A549 (cell line): ENCODE results near the gene PTPRN2. TPM values are rescaled to one million over a fixed set of nuclear protein-coding genes. Genes with fewer than 3 reads are reported as not detected.
A peak's percentile ranks its signal among the peaks of the same experiment; 100 is the strongest.

Experiments
- ATAC-seq, 2 experiments: fragments of 200-7000 bp in 1 of 2; fragments of >200 bp in 1 of 2; cut with Nextera tagmentation in 1 of 2; cut with Tn5 transposase in 1 of 2; 3 replicates each; pipeline versions ENCODE4 v1.8.0 to v1.9.1; 2018 to 2020; ENCODE audit warnings: mild to moderate bottlenecking in 1 of 2, moderate library complexity in 1 of 2
- CTCF ChIA-PET: fragments of 300-600 bp; sonication (Branson Sonifier 250); formaldehyde crosslinking; extraction: SDS; loops from one replicate; lab custom pipeline; 2021; ENCODE audit warnings: antibody characterized with exemption, inconsistent platforms; lab: Yijun Ruan, JAX
- POLR2A ChIA-PET: fragments of 350-600 bp; formaldehyde crosslinking; extraction: SDS; loops from one replicate; lab custom pipeline; 2021; ENCODE audit warnings: antibody characterized with exemption, inconsistent platforms; lab: Yijun Ruan, JAX
- DNase-seq, 2 experiments: peaks; one replicate each; pipeline versions ENCODE4 v3.0.0 to v3.0.0-alpha.2; 2011 to 2016; ENCODE audit warnings: low read depth in 1 of 2, low spot score in 1 of 2
- FAIRE-seq: peaks from 2 replicates; lab custom pipeline; 2011; peaks lifted over from hg19 to GRCh38; lab: Jason Lieb, UNC
- H3K27ac ChIP-seq, 2 experiments: fragments of >200 bp; sonication (Bioruptor Twin); formaldehyde crosslinking; 3 replicates each; pipeline ENCODE4 v1.5.1; 2016 to 2017
- H3K4me1 ChIP-seq: fragments of >200 bp; sonication (Bioruptor Twin); formaldehyde crosslinking; 3 replicates; pipeline ENCODE4 v1.6.1; 2016
- H3K4me2 ChIP-seq: fragments of >200 bp; sonication (Bioruptor Twin); formaldehyde crosslinking; 3 replicates; pipeline ENCODE4 v1.6.1; 2016
- H3K4me3 ChIP-seq: fragments of >200 bp; sonication (Bioruptor Twin); formaldehyde crosslinking; 3 replicates; pipeline ENCODE4 v1.5.1; 2016
- H3K9me3 ChIP-seq: fragments of >200 bp; sonication (Bioruptor Twin); formaldehyde crosslinking; 3 replicates; pipeline ENCODE4 v1.6.1; 2016
- CEBPB ChIP-seq, 2 experiments: fragments of >200 bp in 1 of 2; sonication (Bioruptor Twin) in 1 of 2; formaldehyde crosslinking in 1 of 2; IDR thresholded peaks; 2 replicates each; pipeline ENCODE4 v1.6.1; 2012 to 2016
- CHD4 ChIP-seq: fragments of 200-600 bp; sonication (generic); IDR thresholded peaks from 2 replicates; pipeline ENCODE4 v1.6.1; 2016; ENCODE audit warnings: antibody characterized with exemption, mild to moderate bottlenecking, borderline replicate concordance
- EP300 ChIP-seq, 2 experiments: fragments of >200 bp; sonication (Bioruptor Twin); formaldehyde crosslinking; IDR thresholded peaks; 2 replicates in 1 of 2; 3 replicates in 1 of 2; pipeline ENCODE4 v1.6.1; 2016 to 2017
- ESRRA ChIP-seq: fragments of 150-350 bp; IDR thresholded peaks from 2 replicates; pipeline ENCODE4 v1.6.1; 2014; ENCODE audit warnings: mild to moderate bottlenecking, low read length, borderline replicate concordance
- FOSB ChIP-seq: fragments of 250-450 bp; sonication (Bioruptor Pico); IDR thresholded peaks from 2 replicates; pipeline ENCODE4 v1.5.0; 2020; ENCODE audit warnings: mild to moderate bottlenecking, moderate library complexity
- FOSL2 ChIP-seq, 2 experiments: fragments of 450-650 bp in 1 of 2; fragments of >200 bp in 1 of 2; sonication (Bioruptor Twin) in 1 of 2; formaldehyde crosslinking; IDR thresholded peaks; 2 replicates each; pipeline versions ENCODE4 v1.5.0 to v1.6.1; 2016 to 2020; ENCODE audit warnings: mild to moderate bottlenecking in 1 of 2, moderate library complexity in 1 of 2
- HDAC2 ChIP-seq: fragments of 200-600 bp; sonication (generic); IDR thresholded peaks from 2 replicates; pipeline ENCODE4 v1.6.1; 2016
- JUN ChIP-seq, 2 experiments: fragments of >200 bp; sonication (Bioruptor Twin); formaldehyde crosslinking; IDR thresholded peaks; 2 replicates in 1 of 2; 3 replicates in 1 of 2; pipeline ENCODE4 v1.6.1; 2016 to 2017
- KDM1A ChIP-seq: fragments of 200-600 bp; sonication (generic); IDR thresholded peaks from 2 replicates; pipeline ENCODE4 v1.6.1; 2016; ENCODE audit warnings: low read depth, mild to moderate bottlenecking
- MAZ ChIP-seq: fragments of 150-350 bp; IDR thresholded peaks from 2 replicates; pipeline ENCODE4 v1.6.1; 2014; ENCODE audit warnings: antibody characterized with exemption, low read depth, low read length, borderline replicate concordance
- MYC ChIP-seq: IDR thresholded peaks from 2 replicates; pipeline ENCODE4 v1.6.1; 2012; ENCODE audit warnings: mild to moderate bottlenecking, inconsistent platforms, low read length, improper control_type of control experiment, borderline replicate concordance
- POLR2AphosphoS2 ChIP-seq: conservative IDR thresholded peaks from 2 replicates; pipeline ENCODE4 v1.6.1; 2012; ENCODE audit warnings: low read length, improper control_type of control experiment, inconsistent platforms
- RCOR1 ChIP-seq: fragments of 150-350 bp; IDR thresholded peaks from 2 replicates; pipeline ENCODE4 v1.6.1; 2014; ENCODE audit warnings: antibody characterized with exemption, low read length, low read depth
- RFX5 ChIP-seq: fragments of 450-650 bp; IDR thresholded peaks from 2 replicates; pipeline ENCODE4 v1.7.1; 2014; ENCODE audit warnings: antibody characterized with exemption, mild to moderate bottlenecking, moderate library complexity
- ZC3H11A ChIP-seq: fragments of 450-650 bp; IDR thresholded peaks from 2 replicates; pipeline ENCODE4 v1.6.1; 2014; ENCODE audit warnings: antibody characterized with exemption, mild to moderate bottlenecking
- ZFP36 ChIP-seq: fragments of 450-650 bp; IDR thresholded peaks from 2 replicates; pipeline ENCODE4 v1.6.1; 2014; ENCODE audit warnings: borderline replicate concordance; ENCODE audit not compliant: partially characterized antibody
- ZNF302 ChIP-seq: fragments of 250-450 bp; sonication (Bioruptor Pico); IDR thresholded peaks from 2 replicates; pipeline ENCODE4 v1.9.0; 2021; ENCODE audit warnings: inconsistent platforms, mild to moderate bottlenecking, moderate library complexity
- WGBS: methylation state at CpG from one replicate; pipeline ENCODE4 v1.1.6; 2017; ENCODE audit errors: missing lambda C conversion rate; 5-methylcytosine and 5-hydroxymethylcytosine counted together
- polyA plus RNA-seq, 4 experiments: library from polyadenylated mRNA; depleted of rRNA in 3 of 4; stranded (reverse); fragments of >200 nt; fragmentation: RNase III in 1 of 4; extraction: RNeasy Plus Mini Kit Qiagen cat#74134 plus additional on column Dnase treatment in 1 of 4; gene quantifications; 2 replicates in 3 of 4; 3 replicates in 1 of 4; pipeline ENCODE4 v1.2.3, GENCODE V29; 2011 to 2017
- TF ChIP-seq, protein P1 (sequence below): fragments of >200 bp; sonication (Bioruptor Twin); formaldehyde crosslinking; IDR thresholded peaks from 3 replicates; pipeline ENCODE4 v1.5.1; 2016
- TF ChIP-seq, protein P2 (sequence below): IDR thresholded peaks from 2 replicates; pipeline ENCODE4 v1.6.1; 2012
- TF ChIP-seq, protein P3 (sequence below): fragments of 250-450 bp; sonication (Bioruptor Pico); IDR thresholded peaks from 2 replicates; pipeline ENCODE4 v1.5.0; 2020; ENCODE audit warnings: low read depth, mild to moderate bottlenecking, moderate library complexity
- TF ChIP-seq, protein P4 (sequence below): fragments of >200 bp; sonication (Bioruptor Twin); formaldehyde crosslinking; IDR thresholded peaks from 3 replicates; pipeline ENCODE4 v1.6.1; 2016
- TF ChIP-seq, protein P5 (sequence below): fragments of 150-350 bp; IDR thresholded peaks from 2 replicates; pipeline ENCODE4 v1.6.1; 2014; ENCODE audit warnings: low read depth, mild to moderate bottlenecking, low read length
- TF ChIP-seq, protein P6 (sequence below): IDR thresholded peaks from 2 replicates; pipeline ENCODE4 v1.6.1; 2012; ENCODE audit warnings: low read depth, borderline replicate concordance
- TF ChIP-seq, protein P7 (sequence below): fragments of >200 bp; sonication (Bioruptor Twin); formaldehyde crosslinking; IDR thresholded peaks from 2 replicates; pipeline ENCODE4 v1.6.1; 2016

PTPRN2 gene
- polyA plus RNA-seq, 2 of the 4 experiments (the other 2 are of a cell fraction) = 0.41 to 1.2 TPM

DNA sequence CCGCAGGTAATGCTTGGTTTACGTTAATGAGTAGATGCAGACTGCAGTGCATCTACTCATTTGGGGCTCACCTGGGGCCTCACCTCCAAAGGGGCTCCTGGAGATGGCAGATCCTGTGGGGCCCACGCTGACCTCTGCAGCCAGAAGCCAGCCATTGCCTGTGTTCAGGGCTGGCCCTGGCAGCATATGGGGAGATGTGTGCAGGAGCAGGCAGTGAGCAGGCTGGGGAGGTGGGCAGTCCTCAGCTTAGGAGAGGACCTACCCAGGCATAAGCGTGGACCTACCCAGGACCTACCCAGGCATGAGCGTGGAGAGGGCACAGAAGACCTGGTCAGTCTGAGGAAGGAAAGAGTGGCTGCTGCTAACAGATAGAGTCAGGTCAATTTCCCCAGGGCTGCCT, 178.5 kb downstream of the PTPRN2 start:
- DNase-seq = no peak
- POLR2A ChIA-PET = no interaction called here
- Histone ChIP-seq H3K4me1 (no peaks in the 10 kb centered on the region), H3K4me3 (no peak overlapping the region), H3K9me3 (no peaks in the 10 kb centered on the region), H3K27ac (no peak overlapping the region), H3K4me2 (no peak overlapping the region)
- FAIRE-seq = no peak
- TF ChIP-seq JUN (IDR thresholded peaks at IDR 0.05) = no peak
- TF ChIP-seq EP300 (IDR thresholded peaks at IDR 0.05) = no peak
- TF ChIP-seq, protein P1, sequence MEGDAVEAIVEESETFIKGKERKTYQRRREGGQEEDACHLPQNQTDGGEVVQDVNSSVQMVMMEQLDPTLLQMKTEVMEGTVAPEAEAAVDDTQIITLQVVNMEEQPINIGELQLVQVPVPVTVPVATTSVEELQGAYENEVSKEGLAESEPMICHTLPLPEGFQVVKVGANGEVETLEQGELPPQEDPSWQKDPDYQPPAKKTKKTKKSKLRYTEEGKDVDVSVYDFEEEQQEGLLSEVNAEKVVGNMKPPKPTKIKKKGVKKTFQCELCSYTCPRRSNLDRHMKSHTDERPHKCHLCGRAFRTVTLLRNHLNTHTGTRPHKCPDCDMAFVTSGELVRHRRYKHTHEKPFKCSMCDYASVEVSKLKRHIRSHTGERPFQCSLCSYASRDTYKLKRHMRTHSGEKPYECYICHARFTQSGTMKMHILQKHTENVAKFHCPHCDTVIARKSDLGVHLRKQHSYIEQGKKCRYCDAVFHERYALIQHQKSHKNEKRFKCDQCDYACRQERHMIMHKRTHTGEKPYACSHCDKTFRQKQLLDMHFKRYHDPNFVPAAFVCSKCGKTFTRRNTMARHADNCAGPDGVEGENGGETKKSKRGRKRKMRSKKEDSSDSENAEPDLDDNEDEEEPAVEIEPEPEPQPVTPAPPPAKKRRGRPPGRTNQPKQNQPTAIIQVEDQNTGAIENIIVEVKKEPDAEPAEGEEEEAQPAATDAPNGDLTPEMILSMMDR = no peak
- TF ChIP-seq, protein P2, sequence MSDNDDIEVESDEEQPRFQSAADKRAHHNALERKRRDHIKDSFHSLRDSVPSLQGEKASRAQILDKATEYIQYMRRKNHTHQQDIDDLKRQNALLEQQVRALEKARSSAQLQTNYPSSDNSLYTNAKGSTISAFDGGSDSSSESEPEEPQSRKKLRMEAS = no peak
- no peak for TF ChIP-seq MAZ
- TF ChIP-seq, protein P3, sequence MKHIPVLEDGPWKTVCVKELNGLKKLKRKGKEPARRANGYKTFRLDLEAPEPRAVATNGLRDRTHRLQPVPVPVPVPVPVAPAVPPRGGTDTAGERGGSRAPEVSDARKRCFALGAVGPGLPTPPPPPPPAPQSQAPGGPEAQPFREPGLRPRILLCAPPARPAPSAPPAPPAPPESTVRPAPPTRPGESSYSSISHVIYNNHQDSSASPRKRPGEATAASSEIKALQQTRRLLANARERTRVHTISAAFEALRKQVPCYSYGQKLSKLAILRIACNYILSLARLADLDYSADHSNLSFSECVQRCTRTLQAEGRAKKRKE (CRISPR knock-in tag) = no peak
- TF ChIP-seq POLR2AphosphoS2 = no peak
- ATAC-seq = peak; percentile 56 to 62; a peak in 3 of 6 replicates
- CTCF ChIA-PET = interaction anchor here (0.6 to 2.6 kb wide), 15 partner anchors 9 to 1439 kb away, joined by 3 to 16 read pairs (median 4); no protein-coding TSS in a partner anchor
- WGBS = 88% methylated on average over 5 of the region's 5 CpGs

DNA sequence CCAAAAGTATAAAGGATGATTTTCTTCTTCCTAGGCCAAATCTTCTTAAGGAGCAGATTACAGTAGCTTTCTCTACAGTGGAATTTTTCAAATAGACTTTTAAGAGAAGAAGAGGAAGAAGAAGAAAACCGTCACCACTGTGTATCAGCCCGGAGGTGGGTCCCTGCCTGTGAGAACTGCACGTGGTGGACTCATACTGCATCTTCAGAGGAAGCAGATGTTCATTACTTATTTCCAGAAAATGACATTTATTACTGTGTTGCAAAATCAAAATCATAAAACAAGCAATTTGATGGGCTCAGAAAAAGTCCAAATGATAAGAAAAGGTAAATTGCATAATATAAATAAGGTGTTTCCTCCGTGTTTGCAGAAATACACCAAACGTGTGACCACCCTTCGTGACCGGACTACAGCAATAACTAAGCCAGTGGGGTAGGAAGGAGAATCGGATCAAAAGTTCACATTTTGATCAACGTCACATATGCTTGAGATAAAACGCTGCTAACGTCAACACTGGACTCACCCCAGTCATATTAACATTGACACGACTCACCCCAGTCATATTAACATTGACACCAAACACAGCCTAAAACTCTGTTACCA, 179.2 kb downstream of the PTPRN2 start:
- H3K4me1 ChIP-seq = no peaks in the 10 kb centered on the region
- WGBS = 57% methylated on average over 12 of the region's 12 CpGs
- H3K27ac ChIP-seq = no peak overlapping the region
- H3K4me2 ChIP-seq = no peak overlapping the region
- POLR2A ChIA-PET = no interaction called here
- DNase-seq (no peak), FAIRE-seq (no peak), ATAC-seq (no peak)
- TF ChIP-seq, protein P4, sequence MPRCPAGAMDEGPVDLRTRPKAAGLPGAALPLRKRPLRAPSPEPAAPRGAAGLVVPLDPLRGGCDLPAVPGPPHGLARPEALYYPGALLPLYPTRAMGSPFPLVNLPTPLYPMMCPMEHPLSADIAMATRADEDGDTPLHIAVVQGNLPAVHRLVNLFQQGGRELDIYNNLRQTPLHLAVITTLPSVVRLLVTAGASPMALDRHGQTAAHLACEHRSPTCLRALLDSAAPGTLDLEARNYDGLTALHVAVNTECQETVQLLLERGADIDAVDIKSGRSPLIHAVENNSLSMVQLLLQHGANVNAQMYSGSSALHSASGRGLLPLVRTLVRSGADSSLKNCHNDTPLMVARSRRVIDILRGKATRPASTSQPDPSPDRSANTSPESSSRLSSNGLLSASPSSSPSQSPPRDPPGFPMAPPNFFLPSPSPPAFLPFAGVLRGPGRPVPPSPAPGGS = no peak
- TF ChIP-seq, protein P5, sequence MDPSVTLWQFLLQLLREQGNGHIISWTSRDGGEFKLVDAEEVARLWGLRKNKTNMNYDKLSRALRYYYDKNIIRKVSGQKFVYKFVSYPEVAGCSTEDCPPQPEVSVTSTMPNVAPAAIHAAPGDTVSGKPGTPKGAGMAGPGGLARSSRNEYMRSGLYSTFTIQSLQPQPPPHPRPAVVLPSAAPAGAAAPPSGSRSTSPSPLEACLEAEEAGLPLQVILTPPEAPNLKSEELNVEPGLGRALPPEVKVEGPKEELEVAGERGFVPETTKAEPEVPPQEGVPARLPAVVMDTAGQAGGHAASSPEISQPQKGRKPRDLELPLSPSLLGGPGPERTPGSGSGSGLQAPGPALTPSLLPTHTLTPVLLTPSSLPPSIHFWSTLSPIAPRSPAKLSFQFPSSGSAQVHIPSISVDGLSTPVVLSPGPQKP = no peak
- TF ChIP-seq, protein P6, sequence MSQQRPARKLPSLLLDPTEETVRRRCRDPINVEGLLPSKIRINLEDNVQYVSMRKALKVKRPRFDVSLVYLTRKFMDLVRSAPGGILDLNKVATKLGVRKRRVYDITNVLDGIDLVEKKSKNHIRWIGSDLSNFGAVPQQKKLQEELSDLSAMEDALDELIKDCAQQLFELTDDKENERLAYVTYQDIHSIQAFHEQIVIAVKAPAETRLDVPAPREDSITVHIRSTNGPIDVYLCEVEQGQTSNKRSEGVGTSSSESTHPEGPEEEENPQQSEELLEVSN = no peak
- no peak for TF ChIP-seq ZFP36
- TF ChIP-seq KDM1A = no peak
- TF ChIP-seq, protein P3 (CRISPR knock-in tag) = no peak
- TF ChIP-seq CEBPB (IDR thresholded peaks at IDR 0.05) = no peak
- TF ChIP-seq ZC3H11A = no peak
- no peak for TF ChIP-seq ZNF302 (CRISPR knock-in tag)
- TF ChIP-seq FOSL2 (IDR thresholded peaks at IDR 0.05) = no peak
- no peak for TF ChIP-seq FOSL2 (CRISPR knock-in tag; IDR thresholded peaks at IDR 0.05)
- no peak for TF ChIP-seq MYC
- TF ChIP-seq FOSB (CRISPR knock-in tag) = no peak
- no peak for TF ChIP-seq JUN (IDR thresholded peaks at IDR 0.05)
- TF ChIP-seq ESRRA = no peak
- TF ChIP-seq, protein P7, sequence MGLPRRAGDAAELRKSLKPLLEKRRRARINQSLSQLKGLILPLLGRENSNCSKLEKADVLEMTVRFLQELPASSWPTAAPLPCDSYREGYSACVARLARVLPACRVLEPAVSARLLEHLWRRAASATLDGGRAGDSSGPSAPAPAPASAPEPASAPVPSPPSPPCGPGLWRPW = no peak
- TF ChIP-seq CHD4 = no peak
- no peak for TF ChIP-seq HDAC2
- no peak for TF ChIP-seq RCOR1
- TF ChIP-seq RFX5 = no peak
- CTCF ChIA-PET = interaction anchor here (0.7 to 2.0 kb wide), 15 partner anchors 8 to 1026 kb away, joined by 3 to 7 read pairs (median 4); no protein-coding TSS in a partner anchor
- H3K4me3 ChIP-seq = no peak overlapping the region
- no peaks in the 10 kb centered on the region for H3K9me3 ChIP-seq
